OCI-LY1 (cell line): Measurements from ENCODE around the gene PSMD2.

Experiments used
- H2AFZ ChIP-seq: fragments of 200-600 bp; sonication (generic), shearing (Covaris generic); 2 replicates; pipeline ENCODE4 v1.6.0; 2014; ENCODE audit warnings: antibody characterized with exemption, mild to moderate bottlenecking, low read length
- H3F3A ChIP-seq: fragments of 200-600 bp; sonication (generic), shearing (Covaris generic); 2 replicates; pipeline ENCODE4 v1.6.0; 2014; ENCODE audit warnings: mild to moderate bottlenecking, antibody characterized with exemption, low read length, moderate library complexity; ENCODE audit not compliant: insufficient read depth
- H3K27ac ChIP-seq: fragments of 200-600 bp; sonication (generic); 2 replicates; pipeline ENCODE4 v1.5.1; 2014; ENCODE audit warnings: low read length, mixed run types, mild to moderate bottlenecking, low read depth; ENCODE audit not compliant: poor library complexity, severe bottlenecking
- H3K27me3 ChIP-seq: fragments of 200-600 bp; sonication (generic); 2 replicates; pipeline ENCODE4 v1.6.0; 2014; ENCODE audit warnings: antibody characterized with exemption, mild to moderate bottlenecking, low read length, moderate library complexity; ENCODE audit not compliant: insufficient read depth
- H3K36me3 ChIP-seq: fragments of 200-600 bp; sonication (generic); 2 replicates; pipeline ENCODE4 v1.6.1; 2014; ENCODE audit warnings: mild to moderate bottlenecking, antibody characterized with exemption, low read length, moderate library complexity, mixed read lengths; ENCODE audit not compliant: insufficient read depth
- H3K4me1 ChIP-seq: fragments of 200-600 bp; sonication (generic); 2 replicates; pipeline ENCODE4 v1.5.1; 2014; ENCODE audit warnings: mild to moderate bottlenecking, low read length, moderate library complexity; ENCODE audit not compliant: insufficient read depth, severe bottlenecking
- H3K4me2 ChIP-seq: fragments of 200-600 bp; sonication (generic), shearing (Covaris generic); 2 replicates; pipeline ENCODE4 v1.6.1; 2014; ENCODE audit warnings: low read length
- H3K4me3 ChIP-seq: fragments of 200-600 bp; sonication (generic); 2 replicates; pipeline ENCODE4 v1.5.1; 2014; ENCODE audit warnings: low read length, low read depth, mild to moderate bottlenecking, mixed read lengths; ENCODE audit not compliant: poor library complexity, severe bottlenecking
- H3K79me2 ChIP-seq: fragments of 200-600 bp; shearing (Covaris generic); 2 replicates; pipeline ENCODE4 v1.6.1; 2016; ENCODE audit warnings: mixed run types, low read length, mixed read lengths; ENCODE audit not compliant: insufficient read depth
- H3K9ac ChIP-seq: fragments of 200-600 bp; sonication (generic), shearing (Covaris generic); 2 replicates; pipeline ENCODE4 v1.6.1; 2014; ENCODE audit warnings: mild to moderate bottlenecking, low read length, mixed read lengths
- H3K9me2 ChIP-seq: fragments of 200-600 bp; sonication (generic), shearing (Covaris generic); 2 replicates; pipeline ENCODE4 v1.6.1; 2014; ENCODE audit warnings: low read depth, mild to moderate bottlenecking, low read length, mixed read lengths
- H3K9me3 ChIP-seq: fragments of 200-600 bp; shearing (Covaris generic); 2 replicates; pipeline ENCODE4 v1.6.1; 2014; ENCODE audit warnings: low read length, mixed read lengths
- H4K20me1 ChIP-seq: fragments of 200-600 bp; sonication (generic), shearing (Covaris generic); 2 replicates; pipeline ENCODE4 v1.6.0; 2016; ENCODE audit warnings: mild to moderate bottlenecking, low read length; ENCODE audit not compliant: insufficient read depth
- CTCF ChIP-seq: fragments of 200-600 bp; sonication (generic), shearing (Covaris generic); IDR thresholded peaks from 2 replicates; pipeline ENCODE4 v1.5.1; 2017; ENCODE audit warnings: mild to moderate bottlenecking, antibody characterized with exemption, low read length, moderate library complexity, mixed read lengths
- EZH2 ChIP-seq: fragments of 200-600 bp; sonication (generic), shearing (Covaris generic); IDR thresholded peaks from 2 replicates; pipeline ENCODE4 v1.8.0; 2017; ENCODE audit warnings: borderline replicate concordance, mixed run types, mild to moderate bottlenecking, antibody characterized with exemption, low read length, moderate library complexity, mixed read lengths

Gene PSMD2

GRCh38 chr3:184305577-184305976, 6.5 kb downstream of the PSMD2 start:
- no peak overlapping the region for H3K27ac ChIP-seq
- peaks cover 2% of the 10 kb centered on the region for H3K4me1 ChIP-seq
- no peaks in the 10 kb centered on the region for H3F3A ChIP-seq
- H3K79me2 ChIP-seq = peaks cover 2% of the 10 kb centered on the region; the same call in 1 of the 2 replicates
- H3K36me3 ChIP-seq = peaks cover 93% of the 10 kb centered on the region
- no peak overlapping the region for H2AFZ ChIP-seq
- no peaks in the 10 kb centered on the region for H4K20me1 ChIP-seq
- no peak overlapping the region for H3K9ac ChIP-seq
- TF ChIP-seq CTCF (peak; percentile 65), EZH2 (no peak)
- no peaks in the 10 kb centered on the region for H3K9me3 ChIP-seq
- no peak overlapping the region for H3K4me3 ChIP-seq
- no peak overlapping the region for H3K4me2 ChIP-seq
- H3K9me2 ChIP-seq = no peaks in the 10 kb centered on the region
- no peaks in the 10 kb centered on the region for H3K27me3 ChIP-seq

GRCh38 chr3:184306341-184306972, 7.4 kb downstream of the PSMD2 start:
- no peaks in the 10 kb centered on the region for H3K27me3 ChIP-seq
- H2AFZ ChIP-seq = no peak overlapping the region
- H3K9me2 ChIP-seq = no peaks in the 10 kb centered on the region
- H3K9me3 ChIP-seq = no peaks in the 10 kb centered on the region
- H3F3A ChIP-seq = 0 out of 2 replicates have a peak, but pooled peaks cover 3% of the 10 kb centered on the region
- H3K4me3 ChIP-seq = no peak overlapping the region
- no peaks in the 10 kb centered on the region for H4K20me1 ChIP-seq
- H3K36me3 ChIP-seq = peaks cover 84% of the 10 kb centered on the region
- H3K9ac ChIP-seq = no peak overlapping the region
- no peaks in the 10 kb centered on the region for H3K79me2 ChIP-seq
- no peak overlapping the region for H3K4me2 ChIP-seq
- H3K4me1 ChIP-seq = no peaks in the 10 kb centered on the region
- no peak overlapping the region for H3K27ac ChIP-seq
- no peak for TF ChIP-seq EZH2
- TF ChIP-seq CTCF = no peak

- Histone ChIP-seq H3K27ac (no peak overlapping the region), H3K79me2 (no peaks in the 10 kb centered on the region), H3K4me1 (no peaks in the 10 kb centered on the region), H3K9me2 (no peaks in the 10 kb centered on the region), H3K9me3 (no peaks in the 10 kb centered on the region), H2AFZ (no peak overlapping the region), H3K9ac (no peak overlapping the region), H3K4me3 (no peak overlapping the region), H3F3A (0 out of 2 replicates have a peak, but pooled peaks cover 4% of the 10 kb centered on the region), H3K27me3 (no peaks in the 10 kb centered on the region), H3K36me3 (peaks cover 70% of the 10 kb centered on the region), H3K4me2 (no peak overlapping the region), H4K20me1 (no peaks in the 10 kb centered on the region)
- TF ChIP-seq CTCF (no peak), EZH2 (no peak)
Observed at GRCh38 chr3:184307915-184308314, 8.9 kb downstream of the PSMD2 start.
